HK-2 (cell line): ENCODE measurements around the gene FAM13A.
A peak's percentile ranks its signal among the peaks of the same experiment; 100 is the strongest.

Experiments
- DNase-seq: peaks from one replicate; pipeline ENCODE4 v3.0.0-alpha.2; 2018; ENCODE audit not compliant: unreplicated experiment

FAM13A gene

DNA sequence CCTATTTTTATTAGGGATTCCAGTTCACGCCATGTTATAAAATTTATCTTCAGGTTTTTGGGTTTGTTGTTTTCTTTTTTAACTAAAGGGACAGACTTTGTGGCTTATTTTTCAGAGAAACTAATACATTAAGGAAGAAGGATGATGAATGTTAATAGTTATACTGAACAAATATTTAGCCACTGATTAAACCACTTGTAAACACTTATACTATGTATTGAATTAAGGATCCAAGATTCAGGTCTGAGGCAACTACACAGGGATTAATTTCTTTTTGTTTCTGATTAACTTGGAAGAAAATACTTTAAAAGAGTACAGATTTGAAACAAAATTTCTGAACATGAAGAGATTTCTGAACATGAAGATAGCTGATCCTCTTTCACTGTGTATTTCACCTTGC is 276.6 kb downstream of the FAM13A start:
- DNase-seq = no peak

DNA sequence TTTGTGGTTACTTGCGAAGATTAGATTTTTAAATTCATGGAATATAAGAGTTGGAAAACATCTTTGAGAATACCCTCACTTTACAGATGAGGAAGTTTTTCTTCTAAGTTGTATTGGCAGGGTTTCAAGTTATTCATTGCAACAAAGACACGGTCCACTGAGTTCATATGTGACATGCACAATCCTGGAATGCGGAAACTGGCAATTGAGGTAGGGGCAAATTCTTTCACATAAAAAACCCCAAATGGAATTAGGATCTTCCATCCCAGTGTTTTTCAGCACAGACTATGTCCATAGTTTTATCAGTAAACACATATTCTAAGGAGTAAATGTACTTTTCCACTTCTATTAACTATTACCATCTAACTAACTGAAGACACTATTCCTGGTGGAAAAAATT is 277.6 kb downstream of the FAM13A start:
- DNase-seq = peak; percentile 27

DNA sequence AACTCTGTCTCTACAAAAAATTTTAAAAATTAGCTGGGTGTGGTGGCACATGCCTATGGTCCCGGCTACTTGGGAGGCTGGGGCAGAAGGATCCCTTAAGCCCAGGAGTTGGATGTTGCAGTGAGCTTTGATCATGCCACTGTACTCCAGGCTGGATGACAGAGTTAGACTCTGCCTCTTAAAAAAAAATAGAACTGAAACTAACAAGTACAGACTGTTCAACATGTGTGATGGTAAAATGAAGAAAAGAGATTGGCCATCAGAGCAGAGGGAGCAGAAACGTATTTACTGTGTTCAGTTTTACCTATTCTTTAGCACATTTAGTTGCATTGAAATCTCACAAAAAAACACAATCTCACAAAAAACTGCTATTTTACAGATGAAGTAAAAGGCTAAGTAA is 281.5 kb downstream of the FAM13A start:
- no peak for DNase-seq

DNA sequence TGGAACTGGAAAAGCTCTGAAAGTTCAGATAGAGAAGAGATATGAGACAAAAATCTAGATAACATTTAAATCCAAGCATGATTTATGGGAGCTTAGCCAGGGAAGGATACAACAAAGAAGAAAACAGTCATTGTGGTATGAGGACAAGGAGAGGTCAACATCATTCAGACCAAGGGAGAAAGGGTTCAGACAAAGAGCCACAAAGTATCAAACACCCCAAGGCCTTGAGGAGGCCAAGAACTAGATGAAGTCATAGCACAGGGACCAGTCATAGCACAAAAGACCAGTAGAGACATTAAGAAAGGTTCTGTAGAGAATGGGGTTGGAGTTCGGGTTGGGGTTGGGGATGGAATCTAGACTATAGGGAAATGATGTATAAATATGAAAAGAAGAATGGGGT is 282.0 kb downstream of the FAM13A start:
- no peak for DNase-seq

DNA sequence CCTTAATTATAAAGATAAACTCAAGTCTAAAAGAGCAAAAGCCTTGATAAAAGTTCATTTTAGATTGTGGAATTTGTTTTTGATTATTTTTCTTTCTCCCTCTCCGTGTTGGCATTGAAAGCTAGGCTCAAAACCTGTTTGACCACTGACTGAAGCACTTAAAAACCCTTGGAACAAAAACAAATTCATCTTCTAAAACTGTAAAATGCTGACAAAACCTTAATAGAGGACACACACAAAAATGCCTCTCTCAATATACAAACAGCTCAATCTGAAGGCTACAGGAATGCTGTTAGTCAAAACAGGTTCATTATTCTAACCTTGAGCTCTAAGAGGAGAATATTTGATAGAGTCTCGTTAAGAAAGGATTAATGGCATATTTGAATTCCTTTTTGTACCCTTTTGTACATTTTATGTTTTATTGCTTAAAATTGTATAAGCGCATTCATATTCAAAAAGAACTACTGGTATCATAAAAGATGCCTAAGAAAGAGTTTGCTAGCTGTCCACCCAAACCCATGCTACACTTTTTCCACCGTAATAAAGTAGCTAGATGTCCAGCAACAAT is 285.0 kb downstream of the FAM13A start:
- no peak for DNase-seq

DNA sequence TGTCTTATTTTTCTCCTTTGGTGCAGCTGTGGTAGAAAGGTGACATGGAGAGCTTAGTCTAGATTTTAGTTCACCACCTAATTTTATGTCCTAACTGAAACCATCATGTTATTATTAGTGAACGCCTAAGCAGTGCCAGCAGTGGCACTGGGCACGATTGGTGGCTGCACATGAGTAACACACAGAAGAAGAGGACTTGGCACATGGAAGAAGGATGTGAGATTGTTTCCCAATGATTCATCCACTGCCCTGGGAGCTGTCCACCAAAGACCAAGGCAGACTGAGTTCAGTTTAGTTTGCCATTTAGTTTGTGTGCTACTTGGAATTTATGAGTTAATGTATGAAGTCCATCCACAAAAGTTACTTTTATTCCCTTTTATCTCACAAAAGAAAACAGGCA is 291.3 kb downstream of the FAM13A start:
- DNase-seq = peak; percentile 41

DNA sequence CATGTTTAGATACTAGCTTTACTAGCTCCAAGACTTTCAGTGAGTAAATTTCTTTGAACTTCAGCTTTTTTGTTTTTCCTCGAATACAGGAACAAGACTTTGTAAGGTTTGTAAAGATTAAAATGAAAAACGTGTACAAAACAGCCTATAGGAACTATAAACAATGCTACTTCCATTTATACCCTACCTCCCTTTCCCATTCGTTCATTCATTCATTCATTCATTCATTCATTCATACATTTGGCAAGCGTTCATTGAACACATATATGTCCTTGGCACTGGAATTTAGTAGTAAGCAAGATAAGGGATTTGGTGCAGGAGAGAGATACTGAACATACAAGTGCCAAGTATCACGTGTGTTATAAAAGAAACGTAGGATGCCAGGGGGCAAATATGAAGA is 293.9 kb downstream of the FAM13A start:
- DNase-seq = no peak

DNA sequence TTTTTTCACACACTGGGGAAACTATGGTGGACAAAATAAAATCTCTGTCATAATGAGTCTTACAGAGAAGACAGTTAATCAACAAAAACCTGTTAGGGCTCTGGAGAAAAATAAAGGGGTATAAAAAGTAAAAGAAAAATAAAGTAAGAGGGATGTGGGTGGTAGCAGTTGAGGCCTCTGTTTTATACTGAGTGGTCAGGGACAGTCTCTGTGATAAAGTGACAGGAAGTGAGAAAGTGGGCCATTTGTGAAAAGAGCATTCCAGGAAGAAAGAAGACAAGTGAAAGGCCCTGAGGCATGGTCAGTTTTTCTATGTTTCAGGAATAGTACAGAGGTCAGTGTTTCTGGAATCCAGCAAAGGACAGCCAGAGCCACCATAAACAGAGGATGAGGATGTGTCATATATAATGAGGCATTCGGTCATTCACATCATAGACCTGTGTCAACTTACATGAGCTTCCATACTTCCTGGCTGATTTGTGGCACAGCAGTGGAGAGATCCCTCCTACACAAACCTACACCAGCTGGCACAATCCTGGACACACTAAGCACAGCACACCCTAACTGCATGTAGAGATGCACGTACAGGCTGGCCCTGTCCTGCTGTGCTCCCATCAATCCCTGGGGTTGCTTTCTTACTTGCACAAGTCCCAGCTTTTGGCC is 295.0 kb downstream of the FAM13A start:
- no peak for DNase-seq

DNA sequence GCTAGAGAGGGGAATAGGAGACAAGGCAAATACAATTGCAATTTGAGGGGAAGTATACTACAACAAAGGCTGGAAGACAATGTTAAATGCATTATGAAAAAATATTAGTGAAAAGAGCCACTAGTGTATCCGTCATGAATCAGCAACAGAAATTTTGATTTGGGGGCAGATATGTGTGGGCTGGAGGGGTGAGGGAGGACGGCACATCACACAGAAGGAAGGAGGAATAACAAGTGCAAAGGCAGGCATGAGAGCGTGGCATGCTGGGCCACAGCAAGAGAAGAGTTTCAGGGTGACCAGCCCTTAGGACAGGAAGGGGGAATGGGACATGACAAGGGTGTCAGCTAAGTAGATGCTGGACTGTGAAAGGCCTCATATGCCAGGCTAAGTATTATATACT is 295.6 kb downstream of the FAM13A start:
- DNase-seq = no peak

DNA sequence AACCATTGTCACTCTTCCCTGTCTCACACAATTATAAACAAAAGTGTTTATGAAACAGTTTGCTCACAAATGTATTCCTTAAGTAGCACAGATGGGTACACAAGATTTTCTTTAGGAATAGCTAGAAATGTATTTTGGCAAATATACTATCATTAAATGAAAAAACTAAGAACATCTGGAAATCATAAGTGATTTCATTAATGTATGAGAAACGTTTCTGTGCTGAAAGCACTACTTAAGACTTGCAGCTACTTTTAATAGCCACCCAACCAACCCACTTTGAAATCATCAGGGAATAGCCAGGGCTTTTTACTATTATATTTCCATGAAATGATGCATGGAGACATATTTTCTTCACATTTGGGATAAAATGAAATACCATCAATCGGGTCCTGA is 297.1 kb downstream of the FAM13A start:
- no peak for DNase-seq

DNA sequence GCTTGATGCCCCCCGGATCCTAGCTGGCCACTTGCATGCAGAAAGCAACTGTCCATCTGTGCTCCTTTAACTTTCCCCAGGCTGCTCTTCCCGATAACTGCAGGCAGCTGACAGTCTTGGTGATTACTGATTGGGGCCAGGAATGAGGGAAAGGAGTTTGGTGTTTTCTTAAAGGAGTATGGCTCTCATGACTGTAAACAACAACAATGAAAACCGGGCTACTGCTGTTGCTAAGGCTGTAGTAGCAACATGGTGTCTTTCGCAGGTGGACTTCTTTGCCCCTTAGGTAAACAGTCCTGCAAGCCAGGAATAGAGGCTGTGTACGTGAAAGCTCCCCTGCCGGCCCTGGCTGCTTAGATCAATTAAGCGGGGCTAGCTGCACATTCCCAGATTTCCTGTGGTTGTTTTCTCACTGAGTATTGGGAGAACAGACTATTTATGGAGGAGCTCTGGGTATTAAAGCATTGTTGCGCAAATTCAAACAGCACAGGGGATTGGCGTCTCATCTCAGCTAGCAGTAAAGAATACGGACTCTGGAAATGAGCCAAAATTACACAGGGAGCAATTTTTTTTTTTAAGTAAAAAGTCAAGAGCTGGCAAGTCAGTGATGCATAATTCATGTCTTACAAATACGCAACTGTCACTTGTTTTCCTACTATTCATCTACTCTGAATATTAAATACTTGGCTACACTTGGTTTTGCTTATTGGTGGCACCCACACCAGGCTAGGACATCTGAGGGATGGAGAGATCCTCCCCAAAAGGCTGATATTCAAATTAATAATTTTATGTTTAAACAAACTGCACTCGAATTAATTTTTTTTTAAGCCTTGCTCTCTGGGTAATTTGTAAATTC is 297.7 kb downstream of the FAM13A start:
- no peak for DNase-seq

DNA sequence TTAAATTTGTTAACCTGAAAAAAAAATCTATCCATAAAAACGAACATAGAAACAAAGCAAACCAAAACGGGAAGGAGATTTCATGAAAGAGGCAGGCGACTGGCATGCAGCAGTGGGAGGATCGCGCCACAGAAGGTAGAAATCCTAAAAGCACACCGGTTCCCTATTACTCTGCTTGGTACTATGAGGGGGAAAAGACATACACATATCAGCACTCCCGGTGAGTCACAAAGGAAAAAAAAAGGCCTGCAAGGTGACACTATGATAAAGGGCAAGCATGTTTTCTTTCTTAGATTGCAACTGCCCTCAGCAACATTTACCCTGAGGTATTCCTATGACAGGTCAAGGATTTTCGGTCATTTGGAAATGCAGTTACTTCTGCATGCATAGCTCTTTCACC is 298.7 kb downstream of the FAM13A start:
- DNase-seq = no peak

DNA sequence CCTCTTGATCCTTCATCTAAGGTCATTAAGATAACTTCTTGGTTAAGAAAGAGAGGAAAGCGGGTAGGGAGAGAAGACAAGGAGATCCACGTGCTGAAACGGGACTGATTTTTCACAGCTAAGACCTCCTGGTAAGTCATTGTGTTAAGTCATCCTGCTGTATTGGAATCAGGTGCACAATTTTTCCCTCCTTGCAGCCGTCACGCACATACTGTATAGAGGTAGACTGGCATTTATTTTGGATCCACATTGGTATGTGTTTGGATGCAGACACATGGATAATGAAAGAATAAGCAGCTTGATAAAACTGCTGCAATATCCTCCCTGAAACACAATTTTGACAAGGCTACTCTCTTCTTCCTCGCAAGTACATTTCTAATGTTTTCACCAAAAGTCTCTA is 299.2 kb downstream of the FAM13A start:
- DNase-seq = no peak

DNA sequence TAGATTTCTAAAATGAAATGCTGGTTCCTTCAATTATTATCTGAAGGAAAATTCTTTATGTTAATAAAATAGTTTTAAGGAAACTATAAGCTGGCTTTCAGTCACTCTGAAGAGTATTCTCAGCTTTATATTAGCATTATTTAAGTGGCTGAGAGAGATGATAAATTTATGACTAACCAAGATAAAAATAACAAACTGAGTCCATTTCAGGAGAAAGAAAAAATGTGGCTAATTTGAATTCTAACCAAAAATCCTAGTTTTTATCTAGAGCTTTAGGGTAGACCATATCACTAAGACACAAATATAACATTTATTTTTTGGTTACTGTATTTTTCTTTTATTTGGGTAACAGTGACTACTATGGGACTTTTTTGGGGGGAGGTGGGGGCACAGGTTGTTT is 299.9 kb downstream of the FAM13A start:
- no peak for DNase-seq

DNA sequence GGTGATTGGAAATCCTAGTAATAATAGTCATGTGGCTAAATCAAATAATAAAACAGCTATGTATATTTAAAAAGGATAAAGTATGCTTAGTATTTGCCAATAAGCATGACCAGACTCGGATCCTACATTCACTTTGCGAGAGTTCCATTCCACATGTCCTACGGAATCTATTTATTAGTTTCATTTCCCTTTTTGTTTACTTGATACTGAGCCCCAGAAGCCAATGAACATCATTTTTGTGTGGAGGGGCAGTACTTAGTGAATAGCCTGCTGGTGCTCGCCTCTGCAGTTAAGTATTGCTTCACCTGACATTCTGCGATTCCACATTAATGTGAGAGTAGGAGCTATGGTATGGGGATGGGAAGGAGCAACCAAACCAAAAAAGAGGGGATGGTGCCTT is 300.8 kb downstream of the FAM13A start:
- no peak for DNase-seq

DNA sequence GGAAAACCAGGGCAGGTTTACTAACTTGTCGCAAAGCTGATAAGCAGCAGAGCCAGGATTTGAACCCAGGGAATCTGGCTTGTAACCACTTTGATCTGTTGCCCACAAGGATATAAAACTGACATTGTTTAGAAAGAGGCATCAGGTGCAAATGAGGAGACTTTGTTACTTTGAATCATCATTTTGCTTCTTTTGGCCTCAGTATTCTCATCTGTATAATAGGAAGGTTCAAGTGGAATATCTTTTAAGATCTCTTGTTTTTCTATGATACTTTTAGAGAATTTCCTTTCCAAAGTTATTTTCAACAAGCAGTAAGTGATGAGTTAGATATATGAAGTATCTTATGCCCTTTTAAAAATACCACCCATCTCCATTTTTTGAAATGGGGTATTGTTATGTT is 301.5 kb downstream of the FAM13A start:
- no peak for DNase-seq

DNA sequence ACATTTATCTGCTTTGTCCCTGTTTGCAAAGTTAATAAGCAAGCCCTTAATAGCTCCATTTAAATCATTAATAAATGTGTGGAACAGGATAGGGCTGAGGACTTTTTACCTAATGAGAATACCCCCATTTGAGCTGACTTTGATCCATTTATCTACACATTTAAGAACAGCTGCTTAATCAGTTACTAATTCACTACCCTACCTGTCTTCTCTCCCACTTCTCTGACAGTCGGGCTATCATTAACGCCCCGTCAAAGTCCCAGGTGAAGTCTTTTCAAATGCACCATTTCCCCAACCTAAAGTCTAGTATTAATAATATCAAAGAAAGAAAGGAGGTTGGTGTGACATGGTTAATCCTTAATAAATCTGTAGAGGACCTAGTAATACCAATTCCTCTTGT is 302.2 kb downstream of the FAM13A start:
- no peak for DNase-seq

DNA sequence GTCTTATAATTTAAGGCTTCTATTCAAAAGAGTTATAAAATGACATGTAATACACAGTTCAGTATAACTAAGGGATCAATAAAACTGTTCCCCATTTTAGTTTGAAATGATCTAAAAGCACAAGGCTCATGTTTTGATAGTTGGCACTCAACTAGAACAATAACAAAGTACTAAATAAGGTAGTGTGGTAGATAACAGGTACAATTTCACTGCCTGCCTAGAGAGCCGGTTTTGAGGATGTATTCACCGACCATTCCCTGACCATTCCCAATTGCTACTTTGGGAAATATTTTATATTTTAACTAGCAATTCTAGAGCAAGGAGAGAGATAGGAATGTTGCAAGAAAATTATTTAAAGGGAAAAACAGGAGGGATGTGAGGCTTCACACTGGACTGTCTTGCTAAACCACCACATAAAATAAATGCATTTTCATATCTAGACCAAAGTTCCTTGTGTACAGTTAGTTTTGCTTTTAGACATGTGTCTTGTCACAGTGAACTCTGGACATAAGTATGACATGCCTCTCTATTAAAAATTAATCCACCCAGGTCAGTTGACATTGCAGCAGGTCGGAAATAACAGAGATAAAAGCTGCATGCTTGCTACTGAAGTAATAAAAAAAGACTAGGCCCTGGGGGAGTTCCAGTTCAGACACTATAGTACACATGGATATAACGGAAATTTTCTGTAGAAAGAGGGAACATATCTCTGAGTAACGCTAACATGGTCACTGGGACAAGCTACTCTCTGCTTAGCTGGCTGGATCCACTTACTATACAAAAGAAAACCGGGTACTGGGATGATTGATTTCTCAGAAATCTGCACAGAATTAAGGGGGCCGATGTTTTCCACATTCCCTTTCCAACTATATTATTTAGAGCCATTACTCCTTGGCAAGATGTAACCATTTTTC is 303.1 kb downstream of the FAM13A start:
- no peak for DNase-seq

DNA sequence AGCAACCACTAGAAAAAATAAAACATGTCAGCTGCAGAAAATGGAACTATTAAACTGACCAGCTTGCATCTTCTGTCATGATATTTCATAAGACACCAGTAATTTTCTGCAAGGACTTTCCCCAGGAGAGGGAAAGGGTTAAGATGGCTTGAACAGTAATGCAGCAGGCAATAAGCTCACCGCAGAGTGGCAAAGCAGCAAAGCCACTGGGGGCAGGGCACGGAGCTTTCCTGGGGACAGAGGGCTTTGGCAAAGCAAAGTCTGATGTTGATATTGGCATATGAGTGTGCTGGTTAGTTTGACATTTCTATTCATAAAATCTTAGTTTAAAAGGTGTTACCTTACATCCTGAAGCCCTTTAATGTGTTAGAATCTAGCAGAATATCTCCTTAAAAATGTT is 304.2 kb downstream of the FAM13A start:
- no peak for DNase-seq

DNA sequence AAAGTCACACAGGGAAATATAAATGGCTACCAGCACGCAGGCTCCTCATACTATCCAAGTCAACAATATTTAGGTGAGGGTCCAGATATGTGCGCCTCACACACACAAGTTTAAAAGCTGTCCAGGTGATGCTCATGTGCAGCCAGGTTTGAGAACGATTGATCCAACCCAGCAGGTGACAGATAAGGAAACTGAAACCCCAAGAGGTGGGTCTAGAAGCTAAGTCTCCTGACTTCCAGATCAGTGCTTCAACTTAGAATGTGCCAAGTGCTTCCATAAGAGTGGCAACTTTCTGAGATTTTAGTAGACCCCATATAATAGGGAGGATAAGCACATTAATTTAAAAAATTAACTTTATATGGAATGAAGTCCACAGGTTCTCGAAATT is 304.9 kb downstream of the FAM13A start:
- DNase-seq = no peak

DNA sequence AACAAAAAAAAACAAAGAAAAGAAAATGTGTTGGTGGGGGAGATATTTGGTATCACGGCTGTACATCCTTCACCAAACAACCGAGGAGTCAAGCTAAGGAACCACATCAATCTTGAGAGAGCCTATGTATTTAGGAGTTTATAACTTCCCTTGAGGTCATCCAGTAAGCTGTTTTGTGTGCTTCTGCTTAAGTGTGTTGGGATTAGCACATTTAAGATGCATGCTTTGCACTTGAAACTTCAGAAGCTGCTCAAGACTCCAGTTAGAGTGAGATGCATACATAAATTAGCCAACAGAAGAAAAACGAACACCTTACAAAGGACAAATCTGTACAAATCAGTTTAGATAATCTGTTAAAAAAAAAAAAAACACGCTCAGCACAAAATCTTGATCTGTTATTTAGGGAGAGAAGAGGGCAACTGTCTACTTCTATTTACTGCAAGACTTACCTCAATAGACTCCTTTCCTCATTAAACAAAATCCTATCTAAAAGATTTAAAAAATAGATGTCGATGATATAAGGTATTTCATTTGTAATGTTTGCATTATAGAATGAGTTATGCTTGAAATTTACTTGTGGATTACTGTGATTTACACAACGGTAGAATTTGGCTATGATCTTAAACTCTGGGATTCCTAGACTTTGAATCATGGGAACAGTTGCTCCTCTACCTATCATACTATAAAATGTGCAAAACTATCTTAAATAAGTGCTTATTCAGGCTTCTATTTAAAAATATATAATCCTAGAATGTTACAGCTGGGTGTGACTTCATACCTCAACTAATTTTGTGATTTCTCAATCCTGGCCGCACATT is 305.5 kb downstream of the FAM13A start:
- no peak for DNase-seq
